Uterus (tissue), 2 donors: ENCODE measurements around the gene HTR2A.

Experiments
- CTCF ChIP-seq, 4 experiments: fragments of 200-600 bp in 2 of 4; fragments of 450-650 bp in 2 of 4; sonication (generic) in 2 of 4; IDR thresholded peaks; one replicate each; pipeline ENCODE4 v1.5.1; 2016 to 2019; ENCODE audit warnings: antibody characterized with exemption in 4 of 4, mild to moderate bottlenecking in 2 of 4, moderate library complexity in 1 of 4
- POLR2A ChIP-seq, 2 donors: fragments of 450-650 bp; IDR thresholded peaks; one replicate each; pipeline ENCODE4 v1.6.1; 2016; ENCODE audit warnings: antibody characterized with exemption in 2 of 2, mild to moderate bottlenecking in 1 of 2, moderate library complexity in 1 of 2

- TF ChIP-seq POLR2A (IDR thresholded peaks at IDR 0.05) (no peak), CTCF (IDR thresholded peaks at IDR 0.05) (no peak)
These were observed at the start of gene HTR2A for GRCh38 chr13:46896341-46897137.
